GM12878 (cell line): Measurements from ENCODE around the gene EFCAB9. TPM values are rescaled to one million over a fixed set of nuclear protein-coding genes. Genes with fewer than 3 reads are reported as not detected.

Experiments
- ESRRA ChIP-seq: IDR thresholded peaks from 2 replicates; pipeline ENCODE4 v1.6.1; 2012; ENCODE audit warnings: mild to moderate bottlenecking, low read length, improper control_type of control experiment
- ETV6 ChIP-seq, 2 experiments: fragments of 450-650 bp in 1 of 2; IDR thresholded peaks in 1 of 2; conservative IDR thresholded peaks in 1 of 2; 2 replicates each; pipeline ENCODE4 v1.6.1; 2014; ENCODE audit warnings: antibody characterized with exemption in 1 of 2, borderline replicate concordance in 1 of 2, low read depth in 1 of 2, mild to moderate bottlenecking in 1 of 2, moderate library complexity in 1 of 2
- FOS ChIP-seq: IDR thresholded peaks from 3 replicates; pipeline ENCODE4 v1.6.1; 2011; ENCODE audit warnings: borderline replicate concordance; ENCODE audit not compliant: insufficient read length; ENCODE audit errors: extremely low read depth
- HDAC2 ChIP-seq: fragments of 200-600 bp; sonication (generic); IDR thresholded peaks from 2 replicates; pipeline ENCODE4 v1.6.1; 2017
- JUNB ChIP-seq: IDR thresholded peaks from 2 replicates; pipeline ENCODE4 v1.6.1; 2016; ENCODE audit warnings: antibody characterized with exemption, mild to moderate bottlenecking
- MEF2A ChIP-seq: IDR thresholded peaks from 2 replicates; pipeline ENCODE4 v1.6.1; 2011; ENCODE audit warnings: low read depth, mild to moderate bottlenecking, low read length, moderate library complexity; ENCODE audit not compliant: insufficient read depth
- NFIC ChIP-seq: IDR thresholded peaks from 2 replicates; pipeline ENCODE4 v1.6.1; 2012; ENCODE audit warnings: low read depth, mild to moderate bottlenecking, inconsistent platforms, low read length, moderate library complexity
- RCOR1 ChIP-seq: conservative IDR thresholded peaks from 2 replicates; pipeline ENCODE4 v1.6.1; 2012; ENCODE audit warnings: low read depth, low read length, improper control_type of control experiment
- TCF7 ChIP-seq: IDR thresholded peaks from 2 replicates; pipeline ENCODE4 v1.6.1; 2014; ENCODE audit warnings: antibody characterized with exemption, borderline replicate concordance
- polyA plus RNA-seq, 11 experiments: library from polyadenylated mRNA; depleted of rRNA in 4 of 11; unstranded in 6 of 11; stranded (reverse) in 5 of 11; fragments of >200 nt; fragmentation: Nextera tagmentation in 4 of 11; fragmentation: Illumina TruSeq in 1 of 11; extraction: Ambion mirVana in 4 of 11; extraction: Trizol in 1 of 11; gene quantifications; 1 replicate in 1 of 11; 2 replicates in 10 of 11; pipeline versions ENCODE4 v1.2.1 to v1.2.3, GENCODE V29; 2011 to 2016; ENCODE audit warnings: inconsistent platforms in 2 of 11, missing spikeins in 2 of 11, low read depth in 1 of 11
- total RNA-seq, 4 experiments: library from RNA; depleted of rRNA in 3 of 4; stranded (reverse); fragments of >200 nt in 3 of 4; fragmentation: Illumina TruSeq in 1 of 4; extraction: Trizol in 1 of 4; gene quantifications; 2 replicates each; pipeline versions ENCODE4 v1.2.1 to v1.2.3, GENCODE V29; 2013 to 2021
- TF ChIP-seq, protein P1 (sequence below): fragments of 150-350 bp; IDR thresholded peaks from 2 replicates; pipeline ENCODE4 v1.6.1; 2014; ENCODE audit warnings: mild to moderate bottlenecking, low read depth, low read length
- TF ChIP-seq, protein P2 (sequence below): IDR thresholded peaks from 2 replicates; pipeline ENCODE4 v1.6.1; 2011; ENCODE audit warnings: borderline replicate concordance, low read depth, mild to moderate bottlenecking, moderate library complexity, mixed read lengths, low read length; ENCODE audit not compliant: insufficient read depth; ENCODE audit errors: extremely low read length
- TF ChIP-seq, protein P3 (sequence below): fragments of 450-650 bp; IDR thresholded peaks from 2 replicates; pipeline ENCODE4 v1.6.1; 2017; ENCODE audit warnings: mild to moderate bottlenecking, moderate library complexity
- TF ChIP-seq, protein P4 (sequence below): fragments of 450-650 bp; IDR thresholded peaks from 2 replicates; pipeline ENCODE4 v1.6.1; 2018; ENCODE audit warnings: mild to moderate bottlenecking, low read depth, moderate library complexity; ENCODE audit not compliant: partially characterized antibody
- TF ChIP-seq, protein P5 (sequence below): IDR thresholded peaks from 2 replicates; pipeline ENCODE4 v1.6.1; 2012; ENCODE audit warnings: mild to moderate bottlenecking, low read depth, low read length

The EFCAB9 gene
- total and polyA plus RNA-seq, 10 of the 15 experiments (the other 5 are each of a cell fraction or from before 2014, with no cell fraction given): 0.73 TPM; not detected in 9

DNA sequence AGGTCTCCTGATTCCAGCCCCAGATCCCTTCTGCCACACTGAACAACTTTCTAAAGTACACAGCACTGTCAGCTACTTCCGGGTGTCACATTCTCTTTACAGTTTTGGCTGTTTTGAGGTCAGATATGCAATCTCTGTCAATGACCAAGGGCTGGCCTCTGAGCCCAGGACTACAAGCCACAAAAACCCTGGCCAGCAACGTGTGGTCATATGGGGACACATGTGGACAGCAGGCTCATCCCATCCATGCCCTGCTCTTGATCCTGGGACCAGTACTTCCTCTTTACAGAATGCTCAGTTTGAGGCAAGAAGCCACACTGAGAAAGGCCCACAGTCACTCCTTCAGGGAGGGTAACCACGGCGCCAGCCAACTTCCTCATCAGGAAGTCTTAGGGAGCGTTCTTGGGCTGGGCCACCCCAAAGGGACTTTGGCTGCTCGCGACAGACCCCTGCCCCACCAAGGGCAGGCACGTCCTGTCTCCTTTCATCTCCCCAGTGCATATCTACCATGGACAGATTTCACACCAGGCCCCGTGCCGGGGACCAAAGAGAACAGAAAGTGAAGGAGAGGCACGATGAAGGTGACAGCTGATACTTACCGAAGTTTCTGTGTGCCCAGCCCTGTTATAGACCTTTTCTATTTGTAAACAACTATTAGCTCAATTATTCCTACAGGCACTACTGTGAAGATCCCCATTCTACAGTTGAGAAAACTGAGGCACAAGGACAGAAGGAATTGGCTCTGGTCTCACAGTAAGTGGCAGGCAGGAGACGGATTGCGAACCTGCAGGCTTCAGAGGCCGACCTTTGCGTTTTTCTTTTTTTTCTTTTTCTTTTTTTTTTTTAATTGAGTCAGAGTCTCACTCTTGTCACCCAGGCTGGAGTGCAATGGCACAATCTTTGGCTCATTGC is 43.2 kb upstream of the EFCAB9 start (continued):
- TF ChIP-seq, protein P1, sequence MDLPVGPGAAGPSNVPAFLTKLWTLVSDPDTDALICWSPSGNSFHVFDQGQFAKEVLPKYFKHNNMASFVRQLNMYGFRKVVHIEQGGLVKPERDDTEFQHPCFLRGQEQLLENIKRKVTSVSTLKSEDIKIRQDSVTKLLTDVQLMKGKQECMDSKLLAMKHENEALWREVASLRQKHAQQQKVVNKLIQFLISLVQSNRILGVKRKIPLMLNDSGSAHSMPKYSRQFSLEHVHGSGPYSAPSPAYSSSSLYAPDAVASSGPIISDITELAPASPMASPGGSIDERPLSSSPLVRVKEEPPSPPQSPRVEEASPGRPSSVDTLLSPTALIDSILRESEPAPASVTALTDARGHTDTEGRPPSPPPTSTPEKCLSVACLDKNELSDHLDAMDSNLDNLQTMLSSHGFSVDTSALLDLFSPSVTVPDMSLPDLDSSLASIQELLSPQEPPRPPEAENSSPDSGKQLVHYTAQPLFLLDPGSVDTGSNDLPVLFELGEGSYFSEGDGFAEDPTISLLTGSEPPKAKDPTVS: no peak
- TF ChIP-seq JUNB (no peak; the same call in 1 of the 2 replicates), TCF7 (no peak), RCOR1 (0 out of 2 replicates have a peak, but pooled peaks have one; percentile 69), MEF2A (0 out of 2 replicates have a peak, but pooled peaks have one; percentile 44), NFIC (peak; percentile 27; the same call in 1 of the 2 replicates), ESRRA (no peak), ETV6 (conservative IDR thresholded peaks at IDR 0.05 in 1 of 2, IDR thresholded peaks at IDR 0.05 in 1 of 2; ENCODE audit: borderline replicate concordance in 1 of 2, low read depth in 1 of 2) (peak in 1 of 2 experiments; percentile 66; a peak in 2 of 4 replicates), HDAC2 (no peak), FOS (no peak)
- TF ChIP-seq, protein P2, sequence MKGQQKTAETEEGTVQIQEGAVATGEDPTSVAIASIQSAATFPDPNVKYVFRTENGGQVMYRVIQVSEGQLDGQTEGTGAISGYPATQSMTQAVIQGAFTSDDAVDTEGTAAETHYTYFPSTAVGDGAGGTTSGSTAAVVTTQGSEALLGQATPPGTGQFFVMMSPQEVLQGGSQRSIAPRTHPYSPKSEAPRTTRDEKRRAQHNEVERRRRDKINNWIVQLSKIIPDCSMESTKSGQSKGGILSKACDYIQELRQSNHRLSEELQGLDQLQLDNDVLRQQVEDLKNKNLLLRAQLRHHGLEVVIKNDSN: no peak
- TF ChIP-seq, protein P3, sequence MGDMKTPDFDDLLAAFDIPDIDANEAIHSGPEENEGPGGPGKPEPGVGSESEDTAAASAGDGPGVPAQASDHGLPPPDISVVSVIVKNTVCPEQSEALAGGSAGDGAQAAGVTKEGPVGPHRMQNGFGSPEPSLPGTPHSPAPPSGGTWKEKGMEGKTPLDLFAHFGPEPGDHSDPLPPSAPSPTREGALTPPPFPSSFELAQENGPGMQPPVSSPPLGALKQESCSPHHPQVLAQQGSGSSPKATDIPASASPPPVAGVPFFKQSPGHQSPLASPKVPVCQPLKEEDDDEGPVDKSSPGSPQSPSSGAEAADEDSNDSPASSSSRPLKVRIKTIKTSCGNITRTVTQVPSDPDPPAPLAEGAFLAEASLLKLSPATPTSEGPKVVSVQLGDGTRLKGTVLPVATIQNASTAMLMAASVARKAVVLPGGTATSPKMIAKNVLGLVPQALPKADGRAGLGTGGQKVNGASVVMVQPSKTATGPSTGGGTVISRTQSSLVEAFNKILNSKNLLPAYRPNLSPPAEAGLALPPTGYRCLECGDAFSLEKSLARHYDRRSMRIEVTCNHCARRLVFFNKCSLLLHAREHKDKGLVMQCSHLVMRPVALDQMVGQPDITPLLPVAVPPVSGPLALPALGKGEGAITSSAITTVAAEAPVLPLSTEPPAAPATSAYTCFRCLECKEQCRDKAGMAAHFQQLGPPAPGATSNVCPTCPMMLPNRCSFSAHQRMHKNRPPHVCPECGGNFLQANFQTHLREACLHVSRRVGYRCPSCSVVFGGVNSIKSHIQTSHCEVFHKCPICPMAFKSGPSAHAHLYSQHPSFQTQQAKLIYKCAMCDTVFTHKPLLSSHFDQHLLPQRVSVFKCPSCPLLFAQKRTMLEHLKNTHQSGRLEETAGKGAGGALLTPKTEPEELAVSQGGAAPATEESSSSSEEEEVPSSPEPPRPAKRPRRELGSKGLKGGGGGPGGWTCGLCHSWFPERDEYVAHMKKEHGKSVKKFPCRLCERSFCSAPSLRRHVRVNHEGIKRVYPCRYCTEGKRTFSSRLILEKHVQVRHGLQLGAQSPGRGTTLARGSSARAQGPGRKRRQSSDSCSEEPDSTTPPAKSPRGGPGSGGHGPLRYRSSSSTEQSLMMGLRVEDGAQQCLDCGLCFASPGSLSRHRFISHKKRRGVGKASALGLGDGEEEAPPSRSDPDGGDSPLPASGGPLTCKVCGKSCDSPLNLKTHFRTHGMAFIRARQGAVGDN: 0 out of 2 replicates have a peak, but pooled peaks have one; percentile 13
- TF ChIP-seq, protein P4, sequence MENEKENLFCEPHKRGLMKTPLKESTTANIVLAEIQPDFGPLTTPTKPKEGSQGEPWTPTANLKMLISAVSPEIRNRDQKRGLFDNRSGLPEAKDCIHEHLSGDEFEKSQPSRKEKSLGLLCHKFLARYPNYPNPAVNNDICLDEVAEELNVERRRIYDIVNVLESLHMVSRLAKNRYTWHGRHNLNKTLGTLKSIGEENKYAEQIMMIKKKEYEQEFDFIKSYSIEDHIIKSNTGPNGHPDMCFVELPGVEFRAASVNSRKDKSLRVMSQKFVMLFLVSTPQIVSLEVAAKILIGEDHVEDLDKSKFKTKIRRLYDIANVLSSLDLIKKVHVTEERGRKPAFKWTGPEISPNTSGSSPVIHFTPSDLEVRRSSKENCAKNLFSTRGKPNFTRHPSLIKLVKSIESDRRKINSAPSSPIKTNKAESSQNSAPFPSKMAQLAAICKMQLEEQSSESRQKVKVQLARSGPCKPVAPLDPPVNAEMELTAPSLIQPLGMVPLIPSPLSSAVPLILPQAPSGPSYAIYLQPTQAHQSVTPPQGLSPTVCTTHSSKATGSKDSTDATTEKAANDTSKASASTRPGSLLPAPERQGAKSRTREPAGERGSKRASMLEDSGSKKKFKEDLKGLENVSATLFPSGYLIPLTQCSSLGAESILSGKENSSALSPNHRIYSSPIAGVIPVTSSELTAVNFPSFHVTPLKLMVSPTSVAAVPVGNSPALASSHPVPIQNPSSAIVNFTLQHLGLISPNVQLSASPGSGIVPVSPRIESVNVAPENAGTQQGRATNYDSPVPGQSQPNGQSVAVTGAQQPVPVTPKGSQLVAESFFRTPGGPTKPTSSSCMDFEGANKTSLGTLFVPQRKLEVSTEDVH: no peak
- TF ChIP-seq, protein P5, sequence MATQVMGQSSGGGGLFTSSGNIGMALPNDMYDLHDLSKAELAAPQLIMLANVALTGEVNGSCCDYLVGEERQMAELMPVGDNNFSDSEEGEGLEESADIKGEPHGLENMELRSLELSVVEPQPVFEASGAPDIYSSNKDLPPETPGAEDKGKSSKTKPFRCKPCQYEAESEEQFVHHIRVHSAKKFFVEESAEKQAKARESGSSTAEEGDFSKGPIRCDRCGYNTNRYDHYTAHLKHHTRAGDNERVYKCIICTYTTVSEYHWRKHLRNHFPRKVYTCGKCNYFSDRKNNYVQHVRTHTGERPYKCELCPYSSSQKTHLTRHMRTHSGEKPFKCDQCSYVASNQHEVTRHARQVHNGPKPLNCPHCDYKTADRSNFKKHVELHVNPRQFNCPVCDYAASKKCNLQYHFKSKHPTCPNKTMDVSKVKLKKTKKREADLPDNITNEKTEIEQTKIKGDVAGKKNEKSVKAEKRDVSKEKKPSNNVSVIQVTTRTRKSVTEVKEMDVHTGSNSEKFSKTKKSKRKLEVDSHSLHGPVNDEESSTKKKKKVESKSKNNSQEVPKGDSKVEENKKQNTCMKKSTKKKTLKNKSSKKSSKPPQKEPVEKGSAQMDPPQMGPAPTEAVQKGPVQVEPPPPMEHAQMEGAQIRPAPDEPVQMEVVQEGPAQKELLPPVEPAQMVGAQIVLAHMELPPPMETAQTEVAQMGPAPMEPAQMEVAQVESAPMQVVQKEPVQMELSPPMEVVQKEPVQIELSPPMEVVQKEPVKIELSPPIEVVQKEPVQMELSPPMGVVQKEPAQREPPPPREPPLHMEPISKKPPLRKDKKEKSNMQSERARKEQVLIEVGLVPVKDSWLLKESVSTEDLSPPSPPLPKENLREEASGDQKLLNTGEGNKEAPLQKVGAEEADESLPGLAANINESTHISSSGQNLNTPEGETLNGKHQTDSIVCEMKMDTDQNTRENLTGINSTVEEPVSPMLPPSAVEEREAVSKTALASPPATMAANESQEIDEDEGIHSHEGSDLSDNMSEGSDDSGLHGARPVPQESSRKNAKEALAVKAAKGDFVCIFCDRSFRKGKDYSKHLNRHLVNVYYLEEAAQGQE: peak; percentile 49; the same call in 1 of the 2 replicates
